HG02678 (cell line): ENCODE results near the gene RAPGEF1.

ENCODE experiments used
- ATAC-seq: cut with Tn5 transposase; IDR thresholded peaks from one replicate; pipeline ENCODE4 v1.9.1; 2021; ENCODE audit warnings: mild to moderate bottlenecking, moderate library complexity; ENCODE audit not compliant: unreplicated experiment

Gene RAPGEF1

GRCh38 chr9:131708226-131709002 lies 31.5 kb downstream of the RAPGEF1 start:
- ATAC-seq: no peak

- ATAC-seq: no peak
These were observed 32.1 kb downstream of the RAPGEF1 start for GRCh38 chr9:131707733-131708157.

GRCh38 chr9:131707050-131707449 lies 32.8 kb downstream of the RAPGEF1 start:
- no peak for ATAC-seq

GRCh38 chr9:131706608-131706970 lies 33.3 kb downstream of the RAPGEF1 start:
- ATAC-seq: no peak

GRCh38 chr9:131704988-131705387 lies 34.9 kb downstream of the RAPGEF1 start:
- no peak for ATAC-seq

GRCh38 chr9:131704141-131704983 lies 35.5 kb downstream of the RAPGEF1 start:
- no peak for ATAC-seq

- ATAC-seq: no peak
These were observed 36.2 kb downstream of the RAPGEF1 start for GRCh38 chr9:131703697-131704096.

GRCh38 chr9:131702911-131703310 lies 37.0 kb downstream of the RAPGEF1 start:
- no peak for ATAC-seq

GRCh38 chr9:131701789-131702337 lies 38.0 kb downstream of the RAPGEF1 start:
- no peak for ATAC-seq

- ATAC-seq: no peak
These were observed 38.5 kb downstream of the RAPGEF1 start for GRCh38 chr9:131701436-131701781.

- ATAC-seq: no peak
These were observed 39.0 kb downstream of the RAPGEF1 start for GRCh38 chr9:131700765-131701435.

- no peak for ATAC-seq
These were observed 39.8 kb downstream of the RAPGEF1 start for GRCh38 chr9:131700076-131700475.

- no peak for ATAC-seq
These were observed 41.3 kb downstream of the RAPGEF1 start for GRCh38 chr9:131698618-131698985.

GRCh38 chr9:131697908-131698617 lies 41.8 kb downstream of the RAPGEF1 start:
- ATAC-seq: no peak

- ATAC-seq: no peak
These were observed 42.8 kb downstream of the RAPGEF1 start for GRCh38 chr9:131697097-131697496.

- no peak for ATAC-seq
These were observed 43.9 kb downstream of the RAPGEF1 start for GRCh38 chr9:131695836-131696460.

- ATAC-seq: no peak
These were observed 44.5 kb downstream of the RAPGEF1 start for GRCh38 chr9:131695366-131695765.

- ATAC-seq: no peak
These were observed 46.0 kb downstream of the RAPGEF1 start for GRCh38 chr9:131693651-131694597.
